ENCODE results near the gene TFR2. TPM values are rescaled to one million over a fixed set of nuclear protein-coding genes. Genes with fewer than 3 reads are reported as not detected.

Gene TFR2
- total and polyA plus RNA-seq, 2 donors (not counting 1 experiment from before 2014, with no cell fraction given), result 5.9 to 10.0 TPM

GRCh38 chr7:100641860-100642533 is 645 bp upstream of the TFR2 start:
- H3K27me3 ChIP-seq (replicated peaks in 1 of 4; ENCODE audit: control extremely low read depth in 1 of 4, control insufficient read depth in 3 of 4, insufficient read depth in 4 of 4, low read length in 3 of 4), result peaks cover 0 to 16% (median 2%) of the 10 kb centered on the region in 4 experiments
- Mint-ChIP-seq H3K27ac (no peak overlapping the region), H3K27me3 (peaks cover 10% of the 10 kb centered on the region), H3K9me3 (ENCODE audit: insufficient read depth) (no peaks in the 10 kb centered on the region), H3K4me3 (no peak overlapping the region), H3K4me1 (peaks cover 8% of the 10 kb centered on the region)
- no peak for ATAC-seq (ENCODE audit: low read depth)
- H3K4me2 ChIP-seq (replicated peaks; ENCODE audit: low read depth, low read length, poor library complexity, severe bottlenecking), result peak overlapping the region; percentile 57
- H3K9me3 ChIP-seq (ENCODE audit: control extremely low read depth in 1 of 3, control insufficient read depth in 2 of 3, insufficient read depth in 1 of 3, low read length in 2 of 3), result peaks cover 0 to 9% (median 0%) of the 10 kb centered on the region in 3 donors
- H3K4me1 ChIP-seq (ENCODE audit: control insufficient read depth in 2 of 2, insufficient read depth in 2 of 2, low read length in 2 of 2), result peaks cover 4 to 10% of the 10 kb centered on the region in 2 donors
- intact Hi-C loops (cut with micrococcal nuclease), result no loop called here
- H3K9ac ChIP-seq (ENCODE audit: low read length), result no peak overlapping the region
- H2AFZ ChIP-seq (ENCODE audit: insufficient read depth, low read depth, low read length, poor library complexity, severe bottlenecking), result no peak overlapping the region
- no peaks in the 10 kb centered on the region for H4K20me1 ChIP-seq (ENCODE audit: control insufficient read depth, insufficient read depth, low read length, poor library complexity, severe bottlenecking)
- H3K36me3 ChIP-seq (replicated peaks in 1 of 2; ENCODE audit: control extremely low read depth in 1 of 2, control insufficient read depth in 1 of 2, extremely low read depth in 1 of 2, insufficient read depth in 2 of 2, low read length in 1 of 2), result no peaks in the 10 kb centered on the region
- H3K27ac ChIP-seq (ENCODE audit: low read length in 2 of 2), result no peak overlapping the region
- CTCF ChIA-PET, result interaction anchor here (1.0 to 1.3 kb wide), 2 partner anchors 9 to 29 kb away, joined by 3 to 5 read pairs; partner anchors contain the start of gene MOSPD3
- peak overlapping the region in 1 of 5 experiments; percentile 29 for H3K4me3 ChIP-seq (ENCODE audit: control extremely low read depth in 1 of 5, extremely low read depth in 1 of 5, insufficient read depth in 1 of 5, low read depth in 2 of 5, low read length in 4 of 5)
- POLR2A ChIA-PET, result no interaction called here
- TF ChIP-seq CTCF (IDR thresholded peaks at IDR 0.05) (no peak), EZH2 (IDR thresholded peaks at IDR 0.05; ENCODE audit: borderline replicate concordance, insufficient read depth, low read depth, low read length, poor library complexity, severe bottlenecking) (no peak)
- 88% methylated on average over 8 of the region's 10 CpGs for WGBS (ENCODE audit: insufficient coverage)
- no peak for DNase-seq
- H3K79me2 ChIP-seq (ENCODE audit: control insufficient read depth, insufficient read depth, low read length), result no peaks in the 10 kb centered on the region

Data from B cell (primary cell).